BLaER1 treated with 17β-estradiol and CSF1 and Interleukin-3, amounts not matched to agents 10 nM and 100 nM (cell line): Measurements from ENCODE around the gene GNAQ.
A peak's percentile ranks its signal among the peaks of the same experiment; 100 is the strongest.
"Not testable (repeated sequence)": the region's sequence is repeated elsewhere in the genome, so short reads cannot be mapped to it uniquely, and the experiment has no call there.

ENCODE experiments used
- H3K27ac ChIP-seq, 11 experiments: shearing (Covaris generic); formaldehyde crosslinking; 2 replicates each; pipeline ENCODE4 v1.8.1; 2022
- H3K27me3 ChIP-seq, 11 experiments: shearing (Covaris generic); formaldehyde crosslinking; 2 replicates each; pipeline ENCODE4 v1.8.1; 2022
- H3K36me3 ChIP-seq, 11 experiments: shearing (Covaris generic); formaldehyde crosslinking; 2 replicates each; pipeline ENCODE4 v1.8.1; 2022
- H3K4me1 ChIP-seq, 10 experiments: shearing (Covaris generic); formaldehyde crosslinking; 2 replicates each; pipeline ENCODE4 v1.8.1; 2022
- H3K4me2 ChIP-seq, 11 experiments: shearing (Covaris generic); formaldehyde crosslinking; 2 replicates each; pipeline ENCODE4 v1.8.1; 2022
- H3K4me3 ChIP-seq, 10 experiments: shearing (Covaris generic); formaldehyde crosslinking; 2 replicates each; pipeline ENCODE4 v1.8.1; 2022
- H3K9ac ChIP-seq, 11 experiments: shearing (Covaris generic); formaldehyde crosslinking; 2 replicates each; pipeline ENCODE4 v1.8.1; 2022
- H3K9me3 ChIP-seq, 11 experiments: shearing (Covaris generic); formaldehyde crosslinking; replicated peaks in 1 of 11; 2 replicates each; pipeline ENCODE4 v1.8.1; 2022
- H4K20me1 ChIP-seq, 11 experiments: shearing (Covaris generic); formaldehyde crosslinking; 2 replicates each; pipeline ENCODE4 v1.8.1; 2022
- Cebpa-rat ChIP-seq, 11 experiments: shearing (Covaris generic); IDR thresholded peaks; 2 replicates each; pipeline ENCODE4 v1.8.1; 2022

Gene GNAQ

GRCh38 chr9:77865385-77866047 lies 166.1 kb downstream of the GNAQ start:
- H3K36me3 ChIP-seq = peaks cover 12 to 76% (median 39%) of the 10 kb centered on the region in 11 experiments
- TF ChIP-seq Cebpa-rat (IDR thresholded peaks at IDR 0.05) = no peak
- no peak overlapping the region for H3K4me3 ChIP-seq
- H3K27me3 ChIP-seq = no peaks in the 10 kb centered on the region
- no peak overlapping the region for H3K27ac ChIP-seq
- no peak overlapping the region for H3K9ac ChIP-seq
- H3K4me1 ChIP-seq = peaks cover 0 to 24% (median 7%) of the 10 kb centered on the region in 10 experiments; a peak in 12 of 20 replicates
- H4K20me1 ChIP-seq = peaks cover 0 to 77% (median 0%) of the 10 kb centered on the region in 11 experiments; a peak in 5 of 22 replicates
- H3K9me3 ChIP-seq = peaks cover 36 to 53% (median 44%) of the 10 kb centered on the region in 11 experiments
- H3K4me2 ChIP-seq = peak overlapping the region in 3 of 11 experiments; percentile 4 to 46 (median 34); a peak in 2 of 22 replicates

- Histone ChIP-seq H3K4me1 (peaks cover 0 to 24% (median 7%) of the 10 kb centered on the region in 10 experiments; a peak in 12 of 20 replicates), H3K27me3 (no peaks in the 10 kb centered on the region), H3K27ac (peak overlapping the region in 3 of 11 experiments; percentile 8 to 32 (median 25); a peak in 3 of 22 replicates), H3K4me3 (peak overlapping the region in 2 of 10 experiments; percentile 11 to 38; a peak in 2 of 20 replicates), H3K9ac (no peak overlapping the region), H4K20me1 (peaks cover 0 to 77% (median 0%) of the 10 kb centered on the region in 11 experiments; a peak in 4 of 22 replicates), H3K4me2 (peak overlapping the region in 5 of 11 experiments; percentile 8 to 46 (median 24); a peak in 8 of 22 replicates), H3K36me3 (peaks cover 12 to 80% (median 41%) of the 10 kb centered on the region in 11 experiments), H3K9me3 (peaks cover 36 to 59% (median 49%) of the 10 kb centered on the region in 11 experiments)
- TF ChIP-seq Cebpa-rat (IDR thresholded peaks at IDR 0.05) = no peak
Measured at GRCh38 chr9:77864211-77864889, 167.3 kb downstream of the GNAQ start.

- H3K4me1 ChIP-seq = peaks cover 0 to 24% (median 7%) of the 10 kb centered on the region in 10 experiments; a peak in 12 of 20 replicates
- H3K4me2 ChIP-seq, H3K9ac ChIP-seq, H3K27me3 ChIP-seq, H3K27ac ChIP-seq: not testable (repeated sequence)
- H4K20me1 ChIP-seq = peaks cover 0 to 77% (median 0%) of the 10 kb centered on the region in 11 experiments; a peak in 4 of 22 replicates
- peaks cover 36 to 63% (median 50%) of the 10 kb centered on the region in 11 experiments for H3K9me3 ChIP-seq
- peaks cover 12 to 83% (median 41%) of the 10 kb centered on the region in 11 experiments for H3K36me3 ChIP-seq
- H3K4me3 ChIP-seq = peak overlapping the region in 1 of 10 experiments; percentile 38; a peak in 1 of 20 replicates
Measured at GRCh38 chr9:77863638-77864037, 168.0 kb downstream of the GNAQ start.

GRCh38 chr9:77860953-77861352 lies 170.7 kb downstream of the GNAQ start:
- Histone ChIP-seq H3K9me3 (peaks cover 36 to 71% (median 50%) of the 10 kb centered on the region in 11 experiments), H3K36me3 (peaks cover 12 to 82% (median 41%) of the 10 kb centered on the region in 11 experiments), H3K4me1 (peaks cover 0 to 24% (median 7%) of the 10 kb centered on the region in 10 experiments; a peak in 12 of 20 replicates), H4K20me1 (peaks cover 0 to 75% (median 0%) of the 10 kb centered on the region in 11 experiments; a peak in 7 of 22 replicates)
- not testable (repeated sequence) for H3K4me3 ChIP-seq, H3K27me3 ChIP-seq, H3K27ac ChIP-seq, H3K4me2 ChIP-seq, H3K9ac ChIP-seq

GRCh38 chr9:77857513-77858259 lies 173.9 kb downstream of the GNAQ start:
- Histone ChIP-seq H4K20me1 (peaks cover 0 to 89% (median 0%) of the 10 kb centered on the region in 11 experiments; a peak in 9 of 22 replicates), H3K27ac (no peak overlapping the region), H3K36me3 (peaks cover 0 to 53% (median 23%) of the 10 kb centered on the region in 11 experiments; a peak in 15 of 22 replicates), H3K9ac (no peak overlapping the region), H3K4me1 (peaks cover 0 to 37% (median 5%) of the 10 kb centered on the region in 10 experiments; a peak in 13 of 20 replicates), H3K4me3 (no peak overlapping the region), H3K27me3 (no peaks in the 10 kb centered on the region), H3K4me2 (no peak overlapping the region), H3K9me3 (peaks cover 12 to 40% (median 27%) of the 10 kb centered on the region in 11 experiments)
- TF ChIP-seq Cebpa-rat (IDR thresholded peaks at IDR 0.05) = no peak

- Histone ChIP-seq H3K27me3 (no peaks in the 10 kb centered on the region), H3K9me3 (peaks cover 8 to 29% (median 17%) of the 10 kb centered on the region in 11 experiments; a peak in 21 of 22 replicates), H3K9ac (no peak overlapping the region), H3K4me2 (no peak overlapping the region), H3K36me3 (peaks cover 0 to 53% (median 15%) of the 10 kb centered on the region in 11 experiments; a peak in 13 of 22 replicates), H3K4me1 (peaks cover 0 to 43% (median 5%) of the 10 kb centered on the region in 10 experiments; a peak in 13 of 20 replicates), H4K20me1 (peaks cover 0 to 96% (median 0%) of the 10 kb centered on the region in 11 experiments; a peak in 9 of 22 replicates), H3K27ac (no peak overlapping the region), H3K4me3 (no peak overlapping the region)
- no peak for TF ChIP-seq Cebpa-rat (IDR thresholded peaks at IDR 0.05)
Measured at GRCh38 chr9:77856615-77857014, 175.0 kb downstream of the GNAQ start.

- H3K9ac ChIP-seq = no peak overlapping the region
- H4K20me1 ChIP-seq = peaks cover 0 to 97% (median 3%) of the 10 kb centered on the region in 11 experiments; a peak in 9 of 22 replicates
- H3K4me1 ChIP-seq = peaks cover 0 to 53% (median 5%) of the 10 kb centered on the region in 10 experiments; a peak in 13 of 20 replicates
- peaks cover 0 to 12% (median 0%) of the 10 kb centered on the region in 11 experiments; a peak in 4 of 22 replicates for H3K9me3 ChIP-seq
- TF ChIP-seq Cebpa-rat (IDR thresholded peaks at IDR 0.05) = no peak
- H3K4me2 ChIP-seq = peak overlapping the region in 1 of 11 experiments; percentile 14; a peak in 2 of 22 replicates
- H3K27ac ChIP-seq = no peak overlapping the region
- no peaks in the 10 kb centered on the region for H3K27me3 ChIP-seq
- peaks cover 0 to 53% (median 0%) of the 10 kb centered on the region in 11 experiments; a peak in 8 of 22 replicates for H3K36me3 ChIP-seq
- H3K4me3 ChIP-seq = no peak overlapping the region
Measured at GRCh38 chr9:77854916-77855311, 176.7 kb downstream of the GNAQ start.

- H3K27me3 ChIP-seq = no peaks in the 10 kb centered on the region
- H3K4me1 ChIP-seq = peaks cover 0 to 59% (median 8%) of the 10 kb centered on the region in 10 experiments; a peak in 13 of 20 replicates
- peaks cover 0 to 52% (median 0%) of the 10 kb centered on the region in 11 experiments; a peak in 8 of 22 replicates for H3K36me3 ChIP-seq
- no peak overlapping the region for H3K27ac ChIP-seq
- peaks cover 0 to 11% (median 0%) of the 10 kb centered on the region in 11 experiments; a peak in 2 of 22 replicates for H3K9me3 ChIP-seq
- H3K4me3 ChIP-seq = no peak overlapping the region
- H3K4me2 ChIP-seq = peak overlapping the region in 3 of 11 experiments; percentile 1 to 24 (median 14); a peak in 3 of 22 replicates
- H4K20me1 ChIP-seq = peaks cover 0 to 97% (median 3%) of the 10 kb centered on the region in 11 experiments; a peak in 9 of 22 replicates
- no peak overlapping the region for H3K9ac ChIP-seq
- no peak for TF ChIP-seq Cebpa-rat (IDR thresholded peaks at IDR 0.05)
Measured at GRCh38 chr9:77854258-77854915, 177.2 kb downstream of the GNAQ start.
